T-cell (primary cell): Measurements from ENCODE around the gene NDRG4. TPM values are rescaled to one million over a fixed set of nuclear protein-coding genes. Genes with fewer than 3 reads are reported as not detected.
A peak's percentile ranks its signal among the peaks of the same experiment; 100 is the strongest.

Experiments
- ATAC-seq, 4 experiments: fragments of 200-7000 bp in 3 of 4; fragments of 150-1000 bp in 1 of 4; cut with Tn5 transposase; replicated peaks in 1 of 4; 1 replicate in 3 of 4; 2 replicates in 1 of 4; pipeline ENCODE4 v1.10.0; 2021; ENCODE audit warnings: moderate library complexity in 3 of 4, mild to moderate bottlenecking in 2 of 4, moderate number of reproducible peaks in 1 of 4
- CTCF ChIA-PET, 2 donors: fragments of 300-600 bp; sonication (Branson Sonifier 250); formaldehyde crosslinking; loops; one replicate each; lab custom pipeline; 2022; ENCODE audit warnings: antibody characterized with exemption in 2 of 2; lab: Charles Lee
- POLR2A ChIA-PET, 2 donors: fragments of 300-600 bp; sonication (Branson Sonifier 250); formaldehyde crosslinking; loops; one replicate each; lab custom pipeline; 2022; ENCODE audit warnings: antibody characterized with exemption in 2 of 2; lab: Charles Lee
- DNase-seq, 35 experiments: peaks; one replicate each; pipeline versions ENCODE4 v3.0.0 to v3.0.0-alpha.2; 2013 to 2023
- H3K27ac ChIP-seq: one replicate; pipeline ENCODE4 v1.5.1; 2013; ENCODE audit warnings: low read length
- H3K27me3 ChIP-seq, 2 experiments: replicated peaks in 1 of 2; 1 replicate in 1 of 2; 2 replicates in 1 of 2; pipeline versions ENCODE4 v1.6.1 to v1.7.0; 2013; ENCODE audit warnings: low read length in 1 of 2, mixed read lengths in 1 of 2; ENCODE audit not compliant: control insufficient read depth in 2 of 2, insufficient read depth in 2 of 2; ENCODE audit errors: extremely low read depth in 1 of 2
- H3K36me3 ChIP-seq, 2 donors: 1 replicate in 1 of 2; 2 replicates in 1 of 2; pipeline versions ENCODE4 v1.6.1 to v1.7.0; 2013; ENCODE audit warnings: low read length in 1 of 2; ENCODE audit not compliant: control insufficient read depth in 2 of 2, insufficient read depth in 1 of 2; ENCODE audit errors: extremely low read depth in 1 of 2
- H3K4me1 ChIP-seq, 2 experiments: 1 replicate in 1 of 2; 2 replicates in 1 of 2; pipeline versions ENCODE4 v1.6.1 to v1.7.0; 2013; ENCODE audit warnings: low read length in 2 of 2, mixed read lengths in 1 of 2; ENCODE audit not compliant: insufficient read depth in 2 of 2, control insufficient read depth in 1 of 2; ENCODE audit errors: extremely low read depth in 1 of 2
- H3K4me3 ChIP-seq, 2 donors: 1 replicate in 1 of 2; 2 replicates in 1 of 2; pipeline versions ENCODE4 v1.5.1 to v1.7.0; 2013; ENCODE audit warnings: mild to moderate bottlenecking in 2 of 2, low read length in 1 of 2, moderate library complexity in 1 of 2; ENCODE audit not compliant: control insufficient read depth in 1 of 2; ENCODE audit errors: extremely low read depth in 1 of 2
- H3K9me3 ChIP-seq: 2 replicates; pipeline ENCODE4 v1.7.0; 2013
- H3K27ac Mint-ChIP-seq, 2 donors: one replicate each; pipeline ENCODE4 v1.8.0; 2020 to 2021; ENCODE audit warnings: mild to moderate bottlenecking in 2 of 2, mixed read lengths in 2 of 2
- H3K27me3 Mint-ChIP-seq, 2 donors: one replicate each; pipeline ENCODE4 v1.8.0; 2021 to 2022; ENCODE audit warnings: mixed read lengths in 2 of 2
- H3K36me3 Mint-ChIP-seq: one replicate; pipeline ENCODE4 v1.8.0; 2021; ENCODE audit warnings: mixed read lengths
- H3K4me1 Mint-ChIP-seq, 3 donors: one replicate each; pipeline ENCODE4 v1.8.0; 2020 to 2022; ENCODE audit warnings: mixed read lengths in 3 of 3, mild to moderate bottlenecking in 1 of 3
- H3K4me3 Mint-ChIP-seq, 3 donors: one replicate each; pipeline ENCODE4 v1.8.0; 2020 to 2022; ENCODE audit warnings: mild to moderate bottlenecking in 3 of 3, mixed read lengths in 3 of 3, moderate library complexity in 3 of 3
- H3K9me3 Mint-ChIP-seq, 3 donors: one replicate each; pipeline ENCODE4 v1.8.0; 2020 to 2022; ENCODE audit warnings: mixed read lengths in 3 of 3
- WGBS: methylation state at CpG from one replicate; pipeline ENCODE4 v1.1.5; 2013; ENCODE audit warnings: missing lambda C conversion rate; ENCODE audit not compliant: insufficient coverage; 5-methylcytosine and 5-hydroxymethylcytosine counted together
- total RNA-seq, 35 experiments: library from RNA in 6 of 35; stranded (reverse) in 6 of 35; fragments of 120-200 nt in 1 of 35; gene quantifications; one replicate each; pipeline versions ENCODE4 v1.2.1 to v1.2.4 and lab custom pipeline; 2013 to 2026

The NDRG4 gene
- total RNA-seq, 5 donors from 2014 or later (not counting 1 experiment from before 2014, with no cell fraction given), result 0.66 to 3.6 (median 1.7) TPM

GRCh38 chr16:58541711-58542110, 41.8 kb downstream of the NDRG4 start:
- CTCF ChIA-PET, result interaction anchor here in 1 of 2 donors (0.6 kb wide), 3 partner anchors 57 to 368 kb away, joined by 3 to 4 read pairs (median 3); no protein-coding TSS in a partner anchor
- no peak overlapping the region for H3K4me3 ChIP-seq
- no peaks in the 10 kb centered on the region for H3K27me3 ChIP-seq
- H3K4me3 Mint-ChIP-seq, result no peak overlapping the region
- peaks cover 70% of the 10 kb centered on the region for H3K36me3 Mint-ChIP-seq
- POLR2A ChIA-PET, result no interaction called here
- no CpG with 5 or more reads among the region's 2 CpGs for WGBS
- H3K27ac ChIP-seq, result no peak overlapping the region
- no peak for DNase-seq
- H3K9me3 ChIP-seq, result no peaks in the 10 kb centered on the region
- H3K27ac Mint-ChIP-seq, result no peak overlapping the region
- no peaks in the 10 kb centered on the region for H3K9me3 Mint-ChIP-seq
- peaks cover 18 to 96% of the 10 kb centered on the region in 2 donors for H3K36me3 ChIP-seq
- H3K4me1 Mint-ChIP-seq, result peaks cover 0 to 2% (median 0%) of the 10 kb centered on the region in 3 donors
- no peaks in the 10 kb centered on the region for H3K27me3 Mint-ChIP-seq
- H3K4me1 ChIP-seq, result no peaks in the 10 kb centered on the region
- ATAC-seq, result no peak

GRCh38 chr16:58542291-58542690, 42.3 kb downstream of the NDRG4 start:
- no peaks in the 10 kb centered on the region for H3K9me3 ChIP-seq
- no peaks in the 10 kb centered on the region for H3K27me3 ChIP-seq
- peaks cover 72% of the 10 kb centered on the region for H3K36me3 Mint-ChIP-seq
- no peak overlapping the region for H3K4me3 ChIP-seq
- H3K27me3 Mint-ChIP-seq, result no peaks in the 10 kb centered on the region
- no peak overlapping the region for H3K4me3 Mint-ChIP-seq
- H3K4me1 Mint-ChIP-seq, result peaks cover 0 to 2% (median 0%) of the 10 kb centered on the region in 3 donors
- no peaks in the 10 kb centered on the region for H3K4me1 ChIP-seq
- ChIA-PET POLR2A (no interaction called here), CTCF (interaction anchor here in 1 of 2 donors (0.6 kb wide), 3 partner anchors 57 to 368 kb away, joined by 3 to 4 read pairs (median 3); no protein-coding TSS in a partner anchor)
- no peaks in the 10 kb centered on the region for H3K9me3 Mint-ChIP-seq
- DNase-seq (no peak), ATAC-seq (no peak)
- peaks cover 18 to 96% of the 10 kb centered on the region in 2 donors for H3K36me3 ChIP-seq
- WGBS, result 100% methylated on average over 1 of the region's 1 CpG
- H3K27ac ChIP-seq, result no peak overlapping the region
- H3K27ac Mint-ChIP-seq, result peak overlapping the region in 1 of 2 donors; percentile 28

- no peak for DNase-seq
- H3K27ac Mint-ChIP-seq, result no peak overlapping the region
- no peak for ATAC-seq
- peaks cover 0 to 2% (median 2%) of the 10 kb centered on the region in 3 donors for H3K4me1 Mint-ChIP-seq
- H3K27me3 Mint-ChIP-seq, result no peaks in the 10 kb centered on the region
- Histone ChIP-seq H3K9me3 (no peaks in the 10 kb centered on the region), H3K27ac (no peak overlapping the region), H3K4me3 (no peak overlapping the region), H3K27me3 (no peaks in the 10 kb centered on the region), H3K4me1 (no peaks in the 10 kb centered on the region), H3K36me3 (peaks cover 10 to 96% of the 10 kb centered on the region in 2 donors)
- 100% methylated on average over 1 of the region's 8 CpGs for WGBS
- peaks cover 65% of the 10 kb centered on the region for H3K36me3 Mint-ChIP-seq
- POLR2A ChIA-PET, result no interaction called here
- H3K4me3 Mint-ChIP-seq, result no peak overlapping the region
- CTCF ChIA-PET, result no interaction called here
- no peaks in the 10 kb centered on the region for H3K9me3 Mint-ChIP-seq
Observed at GRCh38 chr16:58543685-58544084, 43.7 kb downstream of the NDRG4 start.

- H3K36me3 Mint-ChIP-seq, result peaks cover 55% of the 10 kb centered on the region
- peaks cover 8 to 94% of the 10 kb centered on the region in 2 donors for H3K36me3 ChIP-seq
- no peaks in the 10 kb centered on the region for H3K27me3 ChIP-seq
- no peaks in the 10 kb centered on the region for H3K9me3 Mint-ChIP-seq
- H3K4me3 ChIP-seq, result no peak overlapping the region
- no peaks in the 10 kb centered on the region for H3K4me1 ChIP-seq
- CTCF ChIA-PET, result interaction anchor here in 1 of 2 donors (0.5 kb wide), 1 partner anchor 50 kb away, joined by 8 read pairs; no protein-coding TSS in a partner anchor
- DNase-seq, result no peak
- no peaks in the 10 kb centered on the region for H3K27me3 Mint-ChIP-seq
- POLR2A ChIA-PET, result no interaction called here
- no peaks in the 10 kb centered on the region for H3K9me3 ChIP-seq
- H3K4me1 Mint-ChIP-seq, result peaks cover 0 to 2% (median 2%) of the 10 kb centered on the region in 3 donors
- WGBS, result no CpG with 5 or more reads among the region's 2 CpGs
- no peak overlapping the region for H3K4me3 Mint-ChIP-seq
- no peak for ATAC-seq
- no peak overlapping the region for H3K27ac ChIP-seq
- peak overlapping the region in 1 of 2 donors; percentile 19 for H3K27ac Mint-ChIP-seq
Observed at GRCh38 chr16:58548378-58548777, 48.4 kb downstream of the NDRG4 start.

GRCh38 chr16:58551496-58551895, 51.6 kb downstream of the NDRG4 start:
- no peaks in the 10 kb centered on the region for H3K9me3 ChIP-seq
- WGBS, result 100% methylated on average over 2 of the region's 3 CpGs
- CTCF ChIA-PET, result no interaction called here
- H3K27ac ChIP-seq, result no peak overlapping the region
- no peaks in the 10 kb centered on the region for H3K27me3 ChIP-seq
- H3K36me3 Mint-ChIP-seq, result peaks cover 53% of the 10 kb centered on the region
- H3K27ac Mint-ChIP-seq, result no peak overlapping the region
- H3K36me3 ChIP-seq, result peaks cover 9 to 93% of the 10 kb centered on the region in 2 donors
- POLR2A ChIA-PET, result interaction anchor here in 1 of 2 donors (0.6 kb wide), 1 partner anchor 189 kb away, joined by 3 read pairs; no protein-coding TSS in a partner anchor
- no peaks in the 10 kb centered on the region for H3K27me3 Mint-ChIP-seq
- no peak overlapping the region for H3K4me3 Mint-ChIP-seq
- no peaks in the 10 kb centered on the region for H3K4me1 ChIP-seq
- no peak overlapping the region for H3K4me3 ChIP-seq
- H3K9me3 Mint-ChIP-seq, result no peaks in the 10 kb centered on the region
- DNase-seq (no peak), ATAC-seq (no peak)
- H3K4me1 Mint-ChIP-seq, result peaks cover 0 to 4% (median 0%) of the 10 kb centered on the region in 3 donors

GRCh38 chr16:58556678-58557077, 56.7 kb downstream of the NDRG4 start:
- Mint-ChIP-seq H3K4me3 (no peak overlapping the region), H3K36me3 (peaks cover 42% of the 10 kb centered on the region), H3K4me1 (peaks cover 0 to 7% (median 2%) of the 10 kb centered on the region in 3 donors), H3K27ac (peak overlapping the region in 1 of 2 donors; percentile 14), H3K27me3 (no peaks in the 10 kb centered on the region), H3K9me3 (no peaks in the 10 kb centered on the region)
- no CpG with 5 or more reads among the region's 2 CpGs for WGBS
- no peaks in the 10 kb centered on the region for H3K27me3 ChIP-seq
- H3K4me3 ChIP-seq, result no peak overlapping the region
- CTCF ChIA-PET, result no interaction called here
- H3K36me3 ChIP-seq, result peaks cover 15 to 88% of the 10 kb centered on the region in 2 donors
- no peak for ATAC-seq
- no peaks in the 10 kb centered on the region for H3K9me3 ChIP-seq
- POLR2A ChIA-PET, result no interaction called here
- DNase-seq, result no peak
- no peak overlapping the region for H3K27ac ChIP-seq
- H3K4me1 ChIP-seq, result no peaks in the 10 kb centered on the region
